ENCODE measurements around the gene BACH2. TPM values are rescaled to one million over a fixed set of nuclear protein-coding genes. Genes with fewer than 3 reads are reported as not detected.

Gene BACH2
- total and polyA plus RNA-seq, 2 of the 4 experiments (the other 2 are of a cell fraction): 1.3 to 1.4 TPM

DNA sequence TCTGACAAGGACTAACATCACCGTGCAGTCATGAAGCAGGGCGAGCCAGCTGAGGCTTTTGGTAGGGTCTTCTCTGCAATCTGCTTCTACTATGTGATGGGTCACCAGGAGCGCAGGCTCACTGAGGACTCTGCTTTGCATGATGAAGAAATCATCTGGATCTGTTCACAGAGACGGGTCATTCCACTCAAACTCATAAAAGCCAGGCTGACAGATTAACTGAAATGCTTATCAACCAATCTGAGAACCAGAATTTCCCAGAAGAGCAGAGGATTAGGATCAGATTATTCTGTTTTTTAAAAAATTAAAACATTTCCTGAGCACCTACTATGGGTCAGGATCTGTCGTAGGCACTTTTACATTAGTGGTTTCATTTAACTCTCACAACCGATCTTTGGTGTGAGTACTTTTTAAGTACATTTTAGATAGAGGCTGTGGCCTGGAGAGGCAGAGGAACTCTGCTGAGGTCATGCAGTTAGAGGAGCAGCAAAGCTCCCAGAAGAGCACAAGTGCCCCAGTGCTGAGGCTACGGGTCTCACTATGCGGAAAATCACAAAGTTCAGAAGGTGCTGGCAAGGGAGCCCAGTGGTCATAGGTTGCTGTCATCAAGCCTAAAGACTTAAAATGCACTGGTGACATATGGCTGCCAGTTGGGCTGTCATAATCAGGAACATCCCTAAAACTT is 109.1 kb downstream of the BACH2 start:
- no peak overlapping the region; the same call in 1 of the 2 replicates for H3K18ac ChIP-seq (ENCODE audit: low read depth, low read length)
- CTCF ChIA-PET: no interaction called here
- H4K5ac ChIP-seq (ENCODE audit: low read depth, low read length): no peak overlapping the region
- DNase-seq (no peak), ATAC-seq (ENCODE audit: low read depth) (no peak)
- H3K4me2 ChIP-seq (ENCODE audit: low read depth, low read length): no peak overlapping the region
- H3K4me1 ChIP-seq (ENCODE audit: control insufficient read depth, insufficient read depth, low read length): peaks cover 6% of the 10 kb centered on the region; the same call in 1 of the 2 replicates
- no peak for TF ChIP-seq SMC3 (IDR thresholded peaks at IDR 0.05; ENCODE audit: low read depth, low read length)
- no peak for TF ChIP-seq RFX5 (IDR thresholded peaks at IDR 0.05; ENCODE audit: low read depth, low read length)
- TF ChIP-seq MXI1 (IDR thresholded peaks at IDR 0.05; ENCODE audit: borderline replicate concordance, low read depth, low read length): no peak
- TF ChIP-seq RCOR1 (IDR thresholded peaks at IDR 0.05; ENCODE audit: insufficient replicate concordance, low read length): no peak
- no peak for TF ChIP-seq USF2 (IDR thresholded peaks at IDR 0.05; ENCODE audit: low read depth, low read length)
- TF ChIP-seq POLR2A (IDR thresholded peaks at IDR 0.05; ENCODE audit: low read depth, low read length): no peak
- no peak for TF ChIP-seq RAD21 (IDR thresholded peaks at IDR 0.05; ENCODE audit: low read length)
- TF ChIP-seq FOS (IDR thresholded peaks at IDR 0.05; ENCODE audit: low read depth, low read length): no peak
- no peak for TF ChIP-seq CTCF (conservative IDR thresholded peaks at IDR 0.05; ENCODE audit: low read depth, low read length)
- no peak overlapping the region for H3K56ac ChIP-seq (ENCODE audit: extremely low read depth, insufficient read depth, low read length)
- no peak overlapping the region for H3K27ac ChIP-seq (ENCODE audit: insufficient read depth, low read length)
- 0 out of 2 replicates have a peak overlapping the region, but pooled peaks have one; percentile 35 for H3K14ac ChIP-seq (replicated peaks; ENCODE audit: low read depth, low read length)
- no peaks in the 10 kb centered on the region for H4K20me1 ChIP-seq (ENCODE audit: insufficient read depth, low read length)
- H2BK15ac ChIP-seq (ENCODE audit: low read depth, low read length): no peak overlapping the region
- peak overlapping the region; percentile 40; the same call in 1 of the 2 replicates for H2AK5ac ChIP-seq (ENCODE audit: low read depth, low read length)
- H3K23ac ChIP-seq (ENCODE audit: low read depth, low read length): no peak overlapping the region; the same call in 1 of the 2 replicates
- H4K8ac ChIP-seq (ENCODE audit: low read depth in 2 of 2, low read length in 2 of 2): no peak overlapping the region
- POLR2A ChIA-PET (ENCODE audit: unreplicated experiment): no interaction called here
- peaks cover 9% of the 10 kb centered on the region; the same call in 1 of the 2 replicates for H3K9me1 ChIP-seq (ENCODE audit: insufficient read depth, low read length)
- H2AFZ ChIP-seq (replicated peaks; ENCODE audit: low read length, poor library complexity): peak overlapping the region; percentile 56
- H3K4me3 ChIP-seq (ENCODE audit: insufficient read depth, low read depth, low read length): no peak overlapping the region
- intact Hi-C loops (cut with micrococcal nuclease): no loop called here
- WGBS, 2 experiments (ENCODE audit: extremely low coverage in 2 of 2, insufficient read length in 1 of 2): 93% methylated on average over 3 of the region's 8 CpGs; no CpG with 5 or more reads in 1 of the 2 experiments
- no peaks in the 10 kb centered on the region for H3K27me3 ChIP-seq (ENCODE audit: control insufficient read depth, insufficient read depth, low read length)
- no peaks in the 10 kb centered on the region for H3K36me3 ChIP-seq (ENCODE audit: control insufficient read depth, insufficient read depth, low read length)
- H3K79me1 ChIP-seq (ENCODE audit: low read depth in 1 of 2, low read length in 2 of 2): no peaks in the 10 kb centered on the region
- dilution Hi-C loops (cut with HindIII; ENCODE audit: low sequenced_read_pairs, unreplicated experiment): no loop called here
- no peak overlapping the region for H2BK5ac ChIP-seq (ENCODE audit: low read depth, low read length, poor library complexity, severe bottlenecking)
- peak overlapping the region; percentile 46 for H2BK120ac ChIP-seq (ENCODE audit: low read depth, low read length)
- no peaks in the 10 kb centered on the region for H3K9me3 ChIP-seq (ENCODE audit: control insufficient read depth, insufficient read depth, low read length)
- no peak overlapping the region; the same call in 1 of the 2 replicates for H3K9ac ChIP-seq (ENCODE audit: low read depth, low read length)
- no peak overlapping the region for H2AK9ac ChIP-seq (replicated peaks; ENCODE audit: low read depth, low read length, poor library complexity)
- in situ Hi-C loops (cut with MboI; ENCODE audit: low sequenced_read_pairs): no loop called here
- H3K4ac ChIP-seq (ENCODE audit: low read depth, low read length): peak overlapping the region; percentile 32
- no TSS peak for BruUV-seq (replicated peaks)
- peak overlapping the region; percentile 70 for H2BK20ac ChIP-seq (ENCODE audit: low read depth, low read length)
- 0 out of 2 replicates have a peak overlapping the region, but pooled peaks have one; percentile 22 for H4K91ac ChIP-seq (ENCODE audit: insufficient read depth, low read depth, low read length)
